ENCODE measurements around the gene CRACR2A.

GRCh38 chr12:3576891-3577290 lies 176.0 kb downstream of the CRACR2A start:
- TF ChIP-seq CTCF (IDR thresholded peaks at IDR 0.05; ENCODE audit: low read length) (no peak), EZH2phosphoT487 (IDR thresholded peaks at IDR 0.05; ENCODE audit: low read length) (no peak), EZH2 (optimal IDR thresholded peaks at IDR 0.05; ENCODE audit: low read depth, low read length) (no peak)

All from MM.1S (cell line).